ENCODE measurements around the gene ZNF18.
"Not testable (repeated sequence)": the region's sequence is repeated elsewhere in the genome, so short reads cannot be mapped to it uniquely, and the experiment has no call there.

The ZNF18 gene

DNA sequence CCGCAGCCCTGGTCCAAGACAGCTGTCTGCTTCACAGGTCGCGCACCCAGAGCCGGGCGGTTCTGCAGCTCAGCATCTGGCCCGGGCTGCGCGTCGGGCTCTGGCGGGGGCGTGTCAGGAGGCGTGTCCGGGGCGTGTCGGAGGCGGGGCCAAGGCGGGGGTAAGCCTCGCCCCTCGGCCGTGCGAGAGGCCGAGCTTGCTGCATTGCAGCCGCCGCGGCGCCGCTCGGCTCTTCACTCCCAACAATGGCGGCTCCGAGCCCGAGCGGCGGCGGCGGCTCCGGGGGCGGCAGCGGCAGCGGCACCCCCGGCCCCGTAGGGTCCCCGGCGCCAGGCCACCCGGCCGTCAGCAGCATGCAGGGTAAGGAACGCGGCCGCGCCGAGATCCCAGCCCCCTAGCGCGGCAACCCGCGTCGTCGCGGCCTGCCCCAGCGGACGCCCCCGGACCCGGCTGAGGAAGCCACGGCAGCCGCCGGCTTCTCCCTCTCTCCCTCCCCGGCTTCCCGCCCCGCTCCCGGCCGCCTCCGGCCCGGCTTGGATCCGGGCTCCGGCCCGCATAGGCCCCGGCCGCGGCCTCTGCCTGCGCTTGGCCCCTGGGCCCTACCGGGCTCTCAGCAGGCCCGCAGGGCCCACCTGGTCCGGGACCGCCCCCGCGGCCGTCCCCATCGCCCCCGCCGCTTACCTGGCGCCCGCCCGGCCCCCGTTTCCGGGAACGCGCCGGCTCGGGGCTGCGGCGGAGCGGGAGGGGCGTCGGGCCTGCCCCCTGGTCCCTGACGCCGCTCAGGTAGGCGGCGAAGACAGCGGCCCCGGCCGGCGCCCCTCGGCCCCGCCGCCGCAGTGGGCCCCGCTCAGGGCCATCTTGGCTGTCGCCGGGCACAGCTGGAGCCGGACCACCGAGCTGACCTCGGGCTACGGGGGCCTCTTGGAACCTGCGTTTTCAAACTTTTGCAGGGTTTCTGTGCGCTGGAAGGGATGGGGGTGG is 23.7 kb upstream of the ZNF18 start, which contains the start of gene MAP2K4:
TSS of gene MAP2K4 (plus strand) at position 236 of the 981 bp plus-strand sequence. CDS start at position 246, 10 bp downstream.
- peaks cover 29% of the 10 kb centered on the region for H3K4me1 Mint-ChIP-seq (ENCODE audit: low read depth)

GRCh38 chr17:12007466-12007865 is 10.2 kb upstream of the ZNF18 start:
- no peak overlapping the region for H3K27ac Mint-ChIP-seq
- intact Hi-C loops (cut with micrococcal nuclease): no loop called here
- peaks cover 9% of the 10 kb centered on the region for H3K27me3 Mint-ChIP-seq
- H3K9me3 Mint-ChIP-seq: no peaks in the 10 kb centered on the region
- H3K4me3 Mint-ChIP-seq: no peak overlapping the region
- no peaks in the 10 kb centered on the region for H3K4me1 Mint-ChIP-seq (ENCODE audit: low read depth)
- no peaks in the 10 kb centered on the region for H3K36me3 Mint-ChIP-seq (ENCODE audit: low read depth)

More for the DNA sequence above, 23.7 kb upstream of the ZNF18 start, which contains the start of gene MAP2K4:
- Mint-ChIP-seq H3K36me3 (ENCODE audit: low read depth) (peaks cover under 1% of the 10 kb centered on the region), H3K27me3 (peaks cover 15% of the 10 kb centered on the region), H3K9me3 (no peaks in the 10 kb centered on the region), H3K4me3 (peak within 1 kb of the TSS; percentile 74), H3K27ac (peak within 1 kb of the TSS; percentile 60)
- intact Hi-C loops (cut with micrococcal nuclease): loop anchor here (1.0 kb wide), 1 partner anchor 25 kb away; no protein-coding TSS in a partner anchor

- no peaks in the 10 kb centered on the region for H3K9me3 Mint-ChIP-seq
- H3K36me3 Mint-ChIP-seq (ENCODE audit: low read depth): peaks cover 7% of the 10 kb centered on the region
- intact Hi-C loops (cut with micrococcal nuclease): no loop called here
- H3K27ac Mint-ChIP-seq: peak overlapping the region; percentile 45
- peaks cover 17% of the 10 kb centered on the region for H3K4me1 Mint-ChIP-seq (ENCODE audit: low read depth)
- H3K4me3 Mint-ChIP-seq: no peak overlapping the region
- no peaks in the 10 kb centered on the region for H3K27me3 Mint-ChIP-seq
Measured at GRCh38 chr17:11999696-12000095, 2.4 kb upstream of the ZNF18 start.

GRCh38 chr17:11997972-11998233 is 628 bp upstream of the ZNF18 start:
- Mint-ChIP-seq H3K4me1 (ENCODE audit: low read depth) (peaks cover 17% of the 10 kb centered on the region), H3K27me3 (no peaks in the 10 kb centered on the region), H3K4me3 (peak overlapping the region; percentile 90), H3K9me3 (no peaks in the 10 kb centered on the region), H3K27ac (peak overlapping the region; percentile 90), H3K36me3 (ENCODE audit: low read depth) (peaks cover 12% of the 10 kb centered on the region)
- intact Hi-C loops (cut with micrococcal nuclease): no loop called here

DNA sequence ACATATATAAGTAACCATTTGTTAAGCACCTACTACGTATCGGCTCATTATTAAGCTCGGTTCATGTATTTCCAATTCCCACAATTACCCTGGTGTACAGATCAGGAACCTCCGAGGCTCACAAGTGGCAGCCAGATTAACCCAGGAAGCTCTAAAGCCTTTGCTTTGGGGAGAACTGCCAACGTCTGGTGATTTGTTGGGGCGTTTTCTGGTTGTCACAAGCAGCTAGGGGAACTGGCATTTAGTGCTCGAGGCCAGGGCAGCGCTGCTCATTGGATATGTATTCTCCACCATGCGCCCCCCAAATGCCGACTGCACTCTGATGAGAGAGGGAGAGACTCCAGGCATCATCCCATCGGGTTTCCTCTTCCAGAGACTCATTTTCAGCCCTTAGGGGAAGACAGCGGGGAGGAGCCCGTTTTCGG is 541 bp downstream of the ZNF18 start:
- peaks cover 23% of the 10 kb centered on the region for H3K36me3 Mint-ChIP-seq (ENCODE audit: low read depth)

GRCh38 chr17:11991461-11991860 is 5.8 kb downstream of the ZNF18 start:
- H3K9me3 Mint-ChIP-seq: no peaks in the 10 kb centered on the region
- intact Hi-C loops (cut with micrococcal nuclease): no loop called here
- H3K27ac Mint-ChIP-seq: no peak overlapping the region
- peaks cover 54% of the 10 kb centered on the region for H3K36me3 Mint-ChIP-seq (ENCODE audit: low read depth)
- H3K4me3 Mint-ChIP-seq: no peak overlapping the region
- H3K27me3 Mint-ChIP-seq: no peaks in the 10 kb centered on the region
- H3K4me1 Mint-ChIP-seq (ENCODE audit: low read depth): no peaks in the 10 kb centered on the region

More for the DNA sequence above, 541 bp downstream of the ZNF18 start:
- intact Hi-C loops (cut with micrococcal nuclease): loop anchor here (1.0 kb wide), 1 partner anchor 24 kb away; the partner anchor contains the start of gene MAP2K4
- peak overlapping the region; percentile 90 for H3K4me3 Mint-ChIP-seq
- H3K27me3 Mint-ChIP-seq: no peaks in the 10 kb centered on the region
- peaks cover 17% of the 10 kb centered on the region for H3K4me1 Mint-ChIP-seq (ENCODE audit: low read depth)
- H3K9me3 Mint-ChIP-seq: no peaks in the 10 kb centered on the region
- H3K27ac Mint-ChIP-seq: peak overlapping the region; percentile 90

GRCh38 chr17:11990363-11990983 is 6.8 kb downstream of the ZNF18 start:
- no peaks in the 10 kb centered on the region for H3K9me3 Mint-ChIP-seq
- intact Hi-C loops (cut with micrococcal nuclease): no loop called here
- no peaks in the 10 kb centered on the region for H3K27me3 Mint-ChIP-seq
- no peak overlapping the region for H3K4me3 Mint-ChIP-seq
- H3K36me3 Mint-ChIP-seq (ENCODE audit: low read depth): peaks cover 60% of the 10 kb centered on the region
- H3K4me1 Mint-ChIP-seq (ENCODE audit: low read depth): no peaks in the 10 kb centered on the region
- no peak overlapping the region for H3K27ac Mint-ChIP-seq

DNA sequence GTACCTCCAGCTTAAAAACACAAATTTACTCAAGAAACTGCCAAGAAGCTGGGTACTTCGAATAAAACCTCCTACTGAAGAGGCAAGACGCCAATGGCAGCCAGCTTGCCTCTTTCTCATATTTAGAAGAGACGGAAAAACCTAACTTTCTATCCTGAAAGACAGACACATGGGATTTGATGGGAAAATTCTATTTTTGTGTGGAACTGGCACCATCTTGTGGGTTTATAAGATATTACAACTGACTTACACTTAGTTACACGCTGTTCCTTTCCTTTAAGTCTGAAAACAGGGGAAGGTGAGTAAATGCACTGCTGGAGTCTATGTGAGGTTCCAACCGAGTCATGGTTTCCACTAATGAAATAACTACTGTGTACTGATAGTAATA is 10.3 kb downstream of the ZNF18 start:
- no peaks in the 10 kb centered on the region for H3K27me3 Mint-ChIP-seq

GRCh38 chr17:11986179-11986941 is 10.9 kb downstream of the ZNF18 start:
- intact Hi-C loops (cut with micrococcal nuclease): no loop called here
- Mint-ChIP-seq H3K27ac (no peak overlapping the region), H3K36me3 (ENCODE audit: low read depth) (peaks cover 79% of the 10 kb centered on the region), H3K27me3 (no peaks in the 10 kb centered on the region), H3K4me1 (ENCODE audit: low read depth) (no peaks in the 10 kb centered on the region), H3K9me3 (no peaks in the 10 kb centered on the region), H3K4me3 (no peak overlapping the region)

More for the DNA sequence above, 10.3 kb downstream of the ZNF18 start:
- Mint-ChIP-seq H3K27ac (no peak overlapping the region), H3K36me3 (ENCODE audit: low read depth) (peaks cover 78% of the 10 kb centered on the region), H3K9me3 (no peaks in the 10 kb centered on the region), H3K4me3 (no peak overlapping the region), H3K4me1 (ENCODE audit: low read depth) (no peaks in the 10 kb centered on the region)
- intact Hi-C loops (cut with micrococcal nuclease): no loop called here

GRCh38 chr17:11981862-11982261 is 15.4 kb downstream of the ZNF18 start:
- intact Hi-C loops (cut with micrococcal nuclease): no loop called here
- Mint-ChIP-seq H3K27ac (no peak overlapping the region), H3K36me3 (ENCODE audit: low read depth) (peaks cover 74% of the 10 kb centered on the region), H3K4me1 (ENCODE audit: low read depth) (no peaks in the 10 kb centered on the region), H3K9me3 (no peaks in the 10 kb centered on the region), H3K27me3 (no peaks in the 10 kb centered on the region), H3K4me3 (no peak overlapping the region)

DNA sequence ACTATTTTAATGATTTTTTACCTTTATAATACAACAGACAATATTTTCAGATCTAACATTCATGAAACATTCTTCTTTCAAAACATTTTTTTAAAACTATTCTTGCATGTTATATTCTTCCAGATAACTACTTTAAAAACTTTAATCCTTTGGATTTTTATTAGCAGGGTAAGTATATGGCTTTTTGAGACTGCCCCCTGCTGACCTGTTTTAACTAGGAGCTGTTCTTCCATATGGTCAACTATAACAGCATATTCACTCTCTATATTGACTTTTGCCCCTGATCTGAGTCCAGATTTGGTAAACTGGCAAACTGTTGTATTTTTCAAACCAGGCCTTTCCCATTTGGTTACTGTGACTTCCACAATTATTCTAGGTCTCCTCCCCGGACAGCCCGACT is 16.5 kb downstream of the ZNF18 start:
- Mint-ChIP-seq H3K9me3 (no peaks in the 10 kb centered on the region), H3K27me3 (no peaks in the 10 kb centered on the region), H3K4me1 (ENCODE audit: low read depth) (no peaks in the 10 kb centered on the region), H3K36me3 (ENCODE audit: low read depth) (peaks cover 80% of the 10 kb centered on the region), H3K4me3 (no peak overlapping the region), H3K27ac (no peak overlapping the region)
- intact Hi-C loops (cut with micrococcal nuclease): no loop called here

- Mint-ChIP-seq H3K36me3 (ENCODE audit: low read depth) (peaks cover 78% of the 10 kb centered on the region), H3K4me3 (no peak overlapping the region), H3K9me3 (no peaks in the 10 kb centered on the region), H3K27me3 (no peaks in the 10 kb centered on the region), H3K27ac (no peak overlapping the region), H3K4me1 (ENCODE audit: low read depth) (no peaks in the 10 kb centered on the region)
- intact Hi-C loops (cut with micrococcal nuclease): no loop called here
Measured at GRCh38 chr17:11979795-11980194, 17.5 kb downstream of the ZNF18 start.

DNA sequence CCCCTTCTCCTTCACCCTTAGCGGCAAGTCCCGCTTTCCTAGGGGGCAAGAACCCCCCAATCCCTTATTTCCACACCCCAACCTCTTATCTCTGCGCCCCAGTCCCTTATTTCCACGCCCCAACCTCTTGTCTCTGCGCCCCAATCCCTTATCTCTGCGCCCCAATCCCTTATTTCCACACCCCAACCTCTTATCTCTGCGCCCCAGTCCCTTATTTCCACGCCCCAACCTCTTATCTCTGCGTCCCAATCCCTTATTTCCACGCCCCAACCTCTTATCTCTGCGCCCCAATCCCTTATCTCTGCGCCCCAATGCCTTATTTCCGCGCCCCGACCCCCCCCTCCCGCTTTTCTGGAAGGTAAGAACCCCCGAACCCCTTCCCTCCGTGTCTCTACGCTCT is 24.5 kb downstream of the ZNF18 start:
- H3K4me1 Mint-ChIP-seq (ENCODE audit: low read depth); intact Hi-C loops (cut with micrococcal nuclease); H3K4me3 Mint-ChIP-seq; H3K27ac Mint-ChIP-seq; H3K27me3 Mint-ChIP-seq: not testable (repeated sequence)
- Mint-ChIP-seq H3K36me3 (ENCODE audit: low read depth) (peaks cover 32% of the 10 kb centered on the region), H3K9me3 (peaks cover 24% of the 10 kb centered on the region)

DNA sequence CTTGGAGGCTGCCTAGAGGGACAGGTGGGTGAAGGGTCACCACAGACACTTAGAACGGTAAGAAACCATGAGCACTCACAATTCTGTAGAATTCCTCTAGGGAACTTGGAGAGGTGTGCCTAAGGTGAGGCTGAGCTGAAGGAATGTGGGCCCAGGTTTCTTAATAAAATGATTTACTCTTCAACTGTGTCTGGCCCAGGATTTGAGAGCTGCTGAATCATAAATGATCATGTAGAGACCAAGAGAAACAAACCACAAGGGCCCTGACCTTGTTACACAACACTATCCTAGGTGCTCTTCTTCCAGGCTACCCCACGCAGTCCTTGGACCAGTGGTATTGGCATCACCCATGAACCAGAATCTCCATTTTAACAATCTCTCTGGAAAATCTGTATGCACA is 27.7 kb downstream of the ZNF18 start:
- Mint-ChIP-seq H3K27ac (no peak overlapping the region), H3K9me3 (peaks cover 55% of the 10 kb centered on the region), H3K27me3 (no peaks in the 10 kb centered on the region), H3K4me3 (no peak overlapping the region), H3K4me1 (ENCODE audit: low read depth) (no peaks in the 10 kb centered on the region), H3K36me3 (ENCODE audit: low read depth) (peaks cover 8% of the 10 kb centered on the region)
- intact Hi-C loops (cut with micrococcal nuclease): no loop called here

Measured in dendritic cell treated with granulocyte-macrophage colony-stimulating factor and Interleukin-4, amounts not matched to agents 40 ng/mL and 50 ng/mL, for 4 days (primary cell).